Measurements from ENCODE around the gene LY6G5B.

The LY6G5B gene

GRCh38 chr6:31669676-31670075 lies at the start of gene LY6G5B:
TSS of gene LY6G5B (plus strand) at chr6:31669976. CDS start at chr6:31670951, 975 bp downstream.
- no peak for DNase-seq

DNA sequence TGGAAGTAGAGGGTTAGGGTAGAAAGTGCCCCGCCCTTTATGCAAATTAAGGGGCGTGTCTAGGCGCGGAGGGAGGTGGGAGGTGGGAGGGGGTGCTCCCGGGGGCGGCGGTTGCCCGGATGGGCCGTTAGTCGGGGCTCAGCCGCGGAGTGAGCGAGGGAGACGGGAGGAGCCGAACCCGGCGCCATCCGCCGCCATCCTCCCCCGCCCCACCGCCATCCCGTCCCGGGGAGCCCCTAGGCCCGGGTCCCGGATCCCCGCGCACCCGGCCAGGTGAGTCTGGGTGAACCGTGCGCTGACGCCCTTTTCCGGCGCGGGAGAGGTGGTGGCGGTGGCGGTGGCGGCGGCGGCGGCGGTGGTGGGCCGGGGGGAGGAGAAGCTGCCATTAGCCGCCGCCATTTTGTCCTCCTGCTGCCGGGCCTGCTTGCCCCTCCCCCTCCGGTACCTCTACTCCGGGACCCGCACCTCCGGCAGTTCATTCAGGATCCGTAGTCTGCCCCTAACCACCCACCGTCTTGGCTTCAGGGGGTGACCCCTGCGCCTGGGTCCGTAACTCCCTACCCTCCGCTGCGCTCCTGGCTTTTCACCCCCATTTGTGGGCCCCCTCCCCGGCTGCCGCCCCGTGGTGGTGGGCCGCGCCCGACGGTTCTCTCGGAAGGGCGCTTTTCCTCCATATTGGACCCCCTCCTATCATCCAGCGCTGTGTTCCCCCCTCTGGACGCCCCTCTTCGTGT lies 49.0 kb upstream of the LY6G5B start, which contains the start of gene PRRC2A:
Gene PRRC2A (plus strand): TSS at position 130 of the 734 bp plus-strand sequence. CDS start 2,075 bp downstream, outside the sequence.
- DNase-seq, result peak; percentile 93

- peak; percentile 58 for DNase-seq
These were observed 48.3 kb upstream of the LY6G5B start for GRCh38 chr6:31621320-31621939.

DNA sequence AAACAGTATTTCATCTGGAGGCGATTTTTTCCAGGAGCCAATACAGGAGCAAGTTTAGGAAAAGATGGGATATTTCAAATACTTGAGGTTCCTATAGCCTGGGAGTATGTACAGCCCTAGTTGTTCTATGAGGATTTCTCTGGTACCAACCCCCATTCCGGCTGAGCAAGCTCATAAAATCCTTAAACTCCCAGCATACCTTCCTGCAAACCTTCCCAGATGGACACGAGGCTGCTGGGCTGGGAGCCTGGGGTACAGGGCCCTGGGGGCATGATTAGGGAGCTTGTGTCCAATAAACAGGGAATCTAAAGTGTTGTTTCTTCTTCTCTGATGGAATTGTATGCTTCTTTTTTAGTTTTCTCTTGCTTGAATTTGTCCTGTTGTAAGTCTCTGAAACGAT lies 47.8 kb upstream of the LY6G5B start:
- no peak for DNase-seq

GRCh38 chr6:31622684-31623091 lies 47.1 kb upstream of the LY6G5B start:
- DNase-seq, result no peak

GRCh38 chr6:31624070-31624469 lies 45.7 kb upstream of the LY6G5B start:
- no peak for DNase-seq

DNA sequence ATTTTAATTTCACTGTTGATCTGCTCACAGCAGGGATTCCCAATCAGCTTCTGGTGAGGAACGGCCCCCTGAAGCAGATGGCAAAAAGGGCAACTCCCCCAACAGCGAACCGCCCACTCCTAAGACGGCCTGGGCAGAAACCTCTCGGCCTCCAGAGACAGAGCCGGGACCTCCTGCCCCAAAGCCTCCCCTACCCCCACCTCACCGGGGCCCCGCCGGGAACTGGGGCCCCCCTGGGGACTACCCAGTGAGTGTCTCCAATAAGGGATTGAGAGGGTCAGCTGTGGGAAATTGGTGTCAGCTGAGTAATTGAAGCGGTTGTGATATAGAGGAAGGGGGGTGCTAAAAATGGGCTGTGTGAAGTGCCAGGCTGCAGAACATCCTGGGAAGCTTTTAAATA lies 42.8 kb upstream of the LY6G5B start:
- DNase-seq, result no peak

DNA sequence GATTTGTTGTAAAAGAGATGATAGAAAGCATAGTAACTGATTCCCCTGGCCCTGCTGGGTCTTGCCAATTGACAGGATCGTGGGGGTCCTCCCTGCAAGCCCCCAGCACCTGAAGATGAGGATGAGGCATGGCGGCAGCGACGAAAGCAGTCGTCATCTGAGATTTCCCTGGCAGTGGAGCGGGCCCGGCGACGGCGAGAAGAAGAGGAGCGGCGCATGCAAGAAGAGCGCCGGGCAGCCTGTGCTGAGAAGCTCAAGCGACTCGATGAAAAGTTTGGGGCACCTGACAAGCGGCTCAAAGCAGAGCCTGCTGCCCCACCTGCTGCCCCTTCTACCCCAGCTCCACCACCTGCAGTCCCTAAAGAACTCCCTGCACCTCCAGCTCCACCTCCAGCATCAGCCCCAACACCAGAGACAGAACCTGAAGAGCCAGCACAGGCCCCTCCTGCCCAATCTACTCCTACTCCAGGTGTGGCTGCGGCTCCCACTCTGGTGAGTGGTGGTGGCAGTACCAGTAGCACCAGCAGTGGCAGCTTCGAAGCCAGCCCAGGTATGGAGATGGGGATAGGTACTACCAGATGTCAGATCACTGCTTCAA lies 42.0 kb upstream of the LY6G5B start:
- DNase-seq, result no peak

DNA sequence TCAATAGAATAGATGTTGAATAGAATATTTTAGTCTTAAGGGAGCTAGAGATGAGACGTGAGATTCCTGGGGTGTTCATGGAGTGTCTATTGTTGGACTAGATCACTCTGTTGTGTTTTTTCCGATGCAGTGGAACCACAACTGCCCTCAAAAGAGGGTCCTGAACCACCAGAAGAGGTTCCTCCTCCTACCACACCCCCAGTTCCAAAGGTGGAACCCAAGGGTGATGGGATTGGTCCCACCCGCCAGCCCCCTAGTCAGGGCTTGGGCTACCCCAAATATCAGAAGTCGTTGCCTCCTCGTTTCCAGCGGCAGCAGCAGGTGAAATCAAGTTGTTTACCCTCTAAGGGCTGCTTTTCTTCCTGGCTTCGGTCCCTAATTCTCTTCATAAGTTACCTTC lies 40.8 kb upstream of the LY6G5B start:
- DNase-seq, result no peak

GRCh38 chr6:31630177-31630934 lies 39.4 kb upstream of the LY6G5B start:
- no peak for DNase-seq

DNA sequence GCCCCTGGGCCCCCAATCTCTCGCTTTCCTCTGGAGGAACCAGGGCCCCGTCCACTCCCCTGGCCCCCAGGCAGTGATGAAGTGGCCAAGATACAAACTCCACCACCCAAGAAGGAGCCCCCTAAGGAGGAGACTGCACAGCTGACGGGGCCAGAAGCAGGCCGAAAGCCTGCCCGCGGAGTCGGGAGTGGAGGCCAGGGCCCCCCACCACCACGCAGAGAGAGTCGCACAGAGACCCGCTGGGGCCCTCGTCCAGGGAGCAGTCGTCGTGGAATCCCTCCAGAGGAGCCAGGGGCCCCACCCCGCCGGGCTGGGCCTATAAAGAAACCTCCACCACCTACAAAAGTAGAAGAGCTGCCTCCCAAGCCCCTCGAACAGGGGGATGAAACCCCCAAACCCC lies 38.6 kb upstream of the LY6G5B start:
- no peak for DNase-seq

DNA sequence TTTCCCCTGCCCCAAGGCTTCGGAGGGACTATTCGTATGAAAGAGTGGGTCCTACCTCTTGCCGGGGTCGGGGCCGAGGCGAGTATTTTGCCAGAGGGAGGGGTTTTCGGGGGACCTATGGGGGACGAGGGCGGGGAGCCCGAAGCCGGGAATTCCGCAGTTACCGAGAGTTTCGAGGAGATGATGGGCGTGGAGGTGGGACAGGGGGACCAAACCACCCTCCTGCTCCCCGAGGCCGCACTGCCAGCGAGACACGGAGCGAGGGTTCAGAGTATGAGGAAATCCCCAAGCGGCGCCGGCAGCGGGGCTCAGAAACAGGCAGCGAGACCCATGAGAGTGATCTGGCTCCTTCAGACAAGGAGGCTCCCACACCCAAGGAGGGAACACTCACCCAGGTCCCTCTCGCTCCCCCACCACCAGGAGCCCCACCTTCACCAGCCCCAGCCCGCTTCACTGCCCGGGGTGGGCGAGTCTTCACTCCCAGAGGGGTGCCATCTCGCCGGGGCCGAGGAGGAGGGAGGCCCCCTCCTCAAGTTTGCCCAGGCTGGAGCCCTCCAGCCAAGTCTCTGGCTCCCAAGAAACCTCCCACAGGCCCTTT lies 38.0 kb upstream of the LY6G5B start:
- no peak for DNase-seq

DNA sequence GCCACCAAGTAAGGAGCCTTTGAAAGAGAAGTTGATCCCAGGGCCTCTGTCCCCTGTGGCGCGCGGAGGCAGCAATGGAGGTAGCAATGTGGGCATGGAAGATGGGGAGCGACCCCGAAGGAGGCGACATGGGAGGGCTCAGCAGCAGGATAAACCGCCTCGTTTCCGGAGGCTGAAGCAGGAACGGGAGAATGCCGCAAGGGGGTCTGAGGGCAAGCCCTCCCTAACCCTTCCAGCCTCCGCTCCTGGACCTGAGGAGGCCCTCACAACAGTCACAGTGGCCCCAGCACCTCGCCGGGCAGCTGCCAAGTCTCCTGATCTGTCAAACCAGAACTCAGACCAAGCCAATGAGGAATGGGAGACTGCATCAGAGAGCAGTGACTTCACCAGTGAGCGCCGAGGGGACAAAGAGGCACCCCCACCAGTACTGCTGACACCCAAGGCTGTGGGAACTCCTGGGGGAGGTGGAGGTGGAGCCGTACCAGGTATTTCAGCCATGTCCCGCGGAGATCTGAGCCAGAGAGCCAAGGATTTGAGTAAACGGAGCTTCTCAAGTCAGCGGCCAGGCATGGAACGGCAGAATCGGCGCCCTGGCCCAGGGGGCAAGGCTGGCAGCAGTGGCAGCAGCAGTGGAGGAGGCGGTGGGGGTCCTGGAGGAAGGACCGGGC lies 37.4 kb upstream of the LY6G5B start:
- DNase-seq, result no peak

- DNase-seq, result no peak
These were observed 36.3 kb upstream of the LY6G5B start for GRCh38 chr6:31633447-31633846.

- no peak for DNase-seq
These were observed 35.6 kb upstream of the LY6G5B start for GRCh38 chr6:31634131-31634530.

- no peak for DNase-seq
These were observed 34.7 kb upstream of the LY6G5B start for GRCh38 chr6:31634969-31635575.

DNA sequence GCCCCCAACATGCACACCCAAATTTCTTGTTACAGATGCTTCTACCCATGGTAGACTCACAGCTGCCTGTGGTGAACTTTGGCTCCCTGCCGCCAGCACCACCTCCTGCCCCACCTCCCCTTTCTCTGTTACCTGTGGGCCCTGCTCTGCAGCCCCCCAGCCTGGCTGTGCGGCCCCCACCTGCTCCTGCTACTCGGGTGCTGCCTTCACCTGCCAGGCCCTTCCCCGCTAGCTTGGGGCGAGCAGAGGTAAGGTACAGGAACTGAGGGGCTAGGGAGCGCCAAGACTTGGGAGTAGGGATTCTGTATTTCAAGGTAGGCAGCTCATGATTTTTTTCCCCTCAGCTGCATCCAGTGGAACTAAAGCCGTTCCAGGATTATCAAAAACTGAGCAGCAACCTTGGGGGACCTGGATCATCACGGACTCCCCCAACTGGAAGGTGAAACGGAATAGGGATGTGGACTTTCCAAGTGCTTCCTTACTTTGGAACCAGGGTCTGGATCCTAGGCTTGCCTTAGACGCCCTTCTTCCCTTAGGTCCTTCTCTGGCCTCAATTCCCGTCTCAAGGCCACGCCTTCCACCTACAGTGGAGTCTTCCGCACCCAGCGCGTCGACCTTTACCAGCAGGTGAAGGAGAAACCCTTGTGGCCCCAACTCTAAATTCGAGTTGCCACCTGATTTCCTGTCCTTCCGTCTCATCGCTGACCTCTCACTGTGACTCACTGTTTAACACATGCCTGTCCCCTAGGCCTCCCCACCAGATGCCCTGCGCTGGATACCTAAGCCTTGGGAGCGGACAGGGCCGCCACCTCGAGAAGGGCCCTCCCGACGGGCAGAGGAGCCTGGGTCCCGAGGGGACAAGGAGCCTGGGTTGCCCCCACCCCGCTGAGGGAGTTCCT lies 32.8 kb upstream of the LY6G5B start:
- DNase-seq, result no peak

DNA sequence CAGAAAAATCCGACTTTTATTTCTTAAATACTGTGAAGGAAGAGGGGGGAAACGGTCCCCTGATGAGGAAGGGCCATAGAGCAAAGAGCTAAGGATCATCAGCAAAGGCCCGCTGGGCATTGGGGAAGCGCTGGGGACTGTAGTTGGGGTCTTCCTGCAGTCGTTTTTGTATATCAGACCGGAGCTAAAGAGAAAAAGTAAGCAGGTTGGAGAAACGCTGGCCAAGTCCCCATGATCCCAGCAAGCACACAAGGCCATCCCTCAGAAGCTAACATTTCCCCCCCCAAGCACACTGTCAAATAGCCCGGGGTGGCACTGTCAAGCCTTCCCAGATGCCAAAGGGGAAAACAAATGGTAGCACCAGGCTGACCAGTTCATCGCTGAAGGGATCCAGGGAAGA lies 30.7 kb upstream of the LY6G5B start:
- DNase-seq, result no peak

GRCh38 chr6:31639449-31639861 lies 30.3 kb upstream of the LY6G5B start:
- DNase-seq, result no peak

- DNase-seq, result no peak
These were observed 29.2 kb upstream of the LY6G5B start for GRCh38 chr6:31640612-31641011.

DNA sequence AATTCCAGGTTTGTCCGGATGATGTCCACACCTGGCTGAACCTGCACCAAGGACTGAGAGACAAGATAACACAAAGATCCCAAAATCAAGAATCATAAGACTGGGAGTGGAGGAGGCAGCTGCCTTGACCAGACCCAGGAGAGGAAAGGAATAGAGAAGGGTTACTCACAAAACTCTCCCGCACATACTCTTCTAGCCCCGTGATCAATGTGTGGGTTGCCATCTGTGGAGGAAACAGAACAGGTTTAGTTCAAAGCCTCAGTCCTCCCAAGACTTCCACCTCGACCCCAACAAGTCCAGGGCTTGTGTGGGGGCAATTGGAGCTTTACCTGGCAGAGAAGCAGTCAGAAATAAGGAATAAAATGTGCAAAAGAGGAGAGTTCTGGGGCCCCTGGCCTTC lies 28.4 kb upstream of the LY6G5B start:
- DNase-seq, result no peak
